ENCODE data around the gene AP1G2.

DNA sequence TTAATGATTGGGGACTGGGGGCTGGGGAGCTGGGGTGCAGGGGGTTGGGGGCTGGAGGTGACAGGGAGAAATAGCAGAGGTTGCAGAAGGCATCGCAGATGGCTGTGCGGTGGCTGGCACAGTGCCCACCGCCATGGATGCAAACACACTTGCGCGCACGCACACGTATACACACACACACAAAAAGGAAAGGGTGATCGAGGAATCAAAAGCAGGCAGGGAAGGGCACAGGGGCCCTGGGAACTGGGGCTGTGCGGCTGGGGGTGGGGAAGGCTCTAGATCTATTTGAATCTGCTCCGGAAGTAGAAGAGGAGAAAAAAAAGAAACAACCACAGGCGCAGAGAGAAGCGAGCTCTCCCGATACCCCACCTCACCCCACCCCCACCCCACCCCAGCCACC is 55.4 kb downstream of the AP1G2 start:
- TF ChIP-seq, protein P1, sequence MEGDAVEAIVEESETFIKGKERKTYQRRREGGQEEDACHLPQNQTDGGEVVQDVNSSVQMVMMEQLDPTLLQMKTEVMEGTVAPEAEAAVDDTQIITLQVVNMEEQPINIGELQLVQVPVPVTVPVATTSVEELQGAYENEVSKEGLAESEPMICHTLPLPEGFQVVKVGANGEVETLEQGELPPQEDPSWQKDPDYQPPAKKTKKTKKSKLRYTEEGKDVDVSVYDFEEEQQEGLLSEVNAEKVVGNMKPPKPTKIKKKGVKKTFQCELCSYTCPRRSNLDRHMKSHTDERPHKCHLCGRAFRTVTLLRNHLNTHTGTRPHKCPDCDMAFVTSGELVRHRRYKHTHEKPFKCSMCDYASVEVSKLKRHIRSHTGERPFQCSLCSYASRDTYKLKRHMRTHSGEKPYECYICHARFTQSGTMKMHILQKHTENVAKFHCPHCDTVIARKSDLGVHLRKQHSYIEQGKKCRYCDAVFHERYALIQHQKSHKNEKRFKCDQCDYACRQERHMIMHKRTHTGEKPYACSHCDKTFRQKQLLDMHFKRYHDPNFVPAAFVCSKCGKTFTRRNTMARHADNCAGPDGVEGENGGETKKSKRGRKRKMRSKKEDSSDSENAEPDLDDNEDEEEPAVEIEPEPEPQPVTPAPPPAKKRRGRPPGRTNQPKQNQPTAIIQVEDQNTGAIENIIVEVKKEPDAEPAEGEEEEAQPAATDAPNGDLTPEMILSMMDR (IDR thresholded peaks at IDR 0.05), result no peak
- TF ChIP-seq POLR2A (IDR thresholded peaks at IDR 0.05) (no peak), POLR2AphosphoS5 (IDR thresholded peaks at IDR 0.05) (no peak), EP300 (IDR thresholded peaks at IDR 0.05) (no peak)
